ENCODE measurements around the gene ADAMTS1.

Gene ADAMTS1

DNA sequence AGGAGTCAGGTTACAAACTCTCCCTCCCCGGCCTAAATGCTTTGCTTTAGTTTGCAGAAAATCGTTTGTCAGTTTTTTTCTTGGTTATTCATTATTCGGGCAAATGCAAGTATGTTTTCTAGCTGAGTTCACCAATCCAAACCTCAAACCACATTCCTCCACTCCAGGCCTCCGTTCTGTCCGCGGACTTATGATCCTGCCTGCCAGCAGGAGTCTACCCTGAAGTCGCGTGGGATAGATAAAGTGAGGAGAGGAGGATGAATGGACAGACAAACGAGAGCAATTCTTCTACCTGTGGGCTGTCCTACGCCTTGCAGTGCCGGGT, 1.3 kb downstream of the ADAMTS1 start:
- Histone ChIP-seq H3K4me2 (ENCODE audit: low read depth, low read length, poor library complexity, severe bottlenecking) (peak overlapping the region; percentile 50), H3K4me1 (ENCODE audit: insufficient read depth, low read length, poor library complexity, severe bottlenecking) (no peaks in the 10 kb centered on the region), H3K79me2 (ENCODE audit: insufficient read depth, low read length) (no peaks in the 10 kb centered on the region), H3K36me3 (ENCODE audit: insufficient read depth, low read length) (no peaks in the 10 kb centered on the region), H3K9me3 (ENCODE audit: insufficient read depth, low read depth, low read length) (no peaks in the 10 kb centered on the region), H3K9ac (ENCODE audit: low read depth, low read length, poor library complexity, severe bottlenecking) (no peak overlapping the region), H3F3A (ENCODE audit: low read depth) (no peaks in the 10 kb centered on the region), H2AFZ (ENCODE audit: low read length) (peak overlapping the region; percentile 71), H3K27me3 (ENCODE audit: insufficient read depth, low read length, poor library complexity, severe bottlenecking) (peaks cover 33% of the 10 kb centered on the region), H4K20me1 (ENCODE audit: insufficient read depth, low read length, poor library complexity, severe bottlenecking) (no peaks in the 10 kb centered on the region), H3K4me3 (ENCODE audit: low read length, poor library complexity, severe bottlenecking) (peak overlapping the region; percentile 61), H3K9me2 (replicated peaks; ENCODE audit: low read depth, low read length) (no peaks in the 10 kb centered on the region)
- TF ChIP-seq CTCF (conservative IDR thresholded peaks at IDR 0.05; ENCODE audit: low read length) (no peak), EZH2phosphoT487 (IDR thresholded peaks at IDR 0.05; ENCODE audit: borderline replicate concordance) (no peak)

GRCh38 chr21:26842974-26843932, 2.0 kb downstream of the ADAMTS1 start:
- peak overlapping the region; percentile 61 for H3K4me3 ChIP-seq (ENCODE audit: low read length, poor library complexity, severe bottlenecking)
- H3K4me1 ChIP-seq (ENCODE audit: insufficient read depth, low read length, poor library complexity, severe bottlenecking) = no peaks in the 10 kb centered on the region
- TF ChIP-seq EZH2phosphoT487 (IDR thresholded peaks at IDR 0.05; ENCODE audit: borderline replicate concordance) = no peak
- no peak for TF ChIP-seq CTCF (conservative IDR thresholded peaks at IDR 0.05; ENCODE audit: low read length)
- no peaks in the 10 kb centered on the region for H4K20me1 ChIP-seq (ENCODE audit: insufficient read depth, low read length, poor library complexity, severe bottlenecking)
- no peak overlapping the region for H3K9ac ChIP-seq (ENCODE audit: low read depth, low read length, poor library complexity, severe bottlenecking)
- no peaks in the 10 kb centered on the region for H3F3A ChIP-seq (ENCODE audit: low read depth)
- H3K9me3 ChIP-seq (ENCODE audit: insufficient read depth, low read depth, low read length) = no peaks in the 10 kb centered on the region
- H3K9me2 ChIP-seq (replicated peaks; ENCODE audit: low read depth, low read length) = no peaks in the 10 kb centered on the region
- H3K4me2 ChIP-seq (ENCODE audit: low read depth, low read length, poor library complexity, severe bottlenecking) = peak overlapping the region; percentile 50
- H3K27me3 ChIP-seq (ENCODE audit: insufficient read depth, low read length, poor library complexity, severe bottlenecking) = peaks cover 33% of the 10 kb centered on the region
- no peaks in the 10 kb centered on the region for H3K79me2 ChIP-seq (ENCODE audit: insufficient read depth, low read length)
- H3K36me3 ChIP-seq (ENCODE audit: insufficient read depth, low read length) = no peaks in the 10 kb centered on the region
- H2AFZ ChIP-seq (ENCODE audit: low read length) = peak overlapping the region; percentile 71

DNA sequence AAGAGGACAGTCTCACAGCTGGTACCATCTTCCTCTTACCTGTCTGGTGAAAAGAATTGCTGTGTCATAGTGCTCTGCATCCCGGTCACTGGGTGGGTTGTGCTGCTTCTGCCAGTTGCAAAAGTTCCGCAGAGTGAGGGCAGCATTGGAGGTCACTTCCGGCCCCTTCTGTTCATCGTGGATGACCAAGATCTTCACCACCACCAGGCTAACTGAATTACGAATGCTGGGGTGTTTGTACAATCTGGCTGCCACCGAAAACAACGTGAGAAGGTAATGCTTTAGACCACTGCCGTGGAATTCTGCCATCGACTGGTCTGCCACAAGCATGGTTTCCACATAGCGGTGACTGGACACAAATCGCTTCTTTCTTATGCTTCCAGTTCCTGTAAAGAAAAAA, 2.9 kb downstream of the ADAMTS1 start:
- H2AFZ ChIP-seq (ENCODE audit: low read length) = no peak overlapping the region
- no peaks in the 10 kb centered on the region for H3F3A ChIP-seq (ENCODE audit: low read depth)
- H3K36me3 ChIP-seq (ENCODE audit: insufficient read depth, low read length) = no peaks in the 10 kb centered on the region
- no peak overlapping the region for H3K4me3 ChIP-seq (ENCODE audit: low read length, poor library complexity, severe bottlenecking)
- no peak for TF ChIP-seq EZH2phosphoT487 (IDR thresholded peaks at IDR 0.05; ENCODE audit: borderline replicate concordance)
- TF ChIP-seq CTCF (conservative IDR thresholded peaks at IDR 0.05; ENCODE audit: low read length) = no peak
- no peaks in the 10 kb centered on the region for H3K4me1 ChIP-seq (ENCODE audit: insufficient read depth, low read length, poor library complexity, severe bottlenecking)
- peaks cover 33% of the 10 kb centered on the region for H3K27me3 ChIP-seq (ENCODE audit: insufficient read depth, low read length, poor library complexity, severe bottlenecking)
- H3K9me3 ChIP-seq (ENCODE audit: insufficient read depth, low read depth, low read length) = no peaks in the 10 kb centered on the region
- no peaks in the 10 kb centered on the region for H4K20me1 ChIP-seq (ENCODE audit: insufficient read depth, low read length, poor library complexity, severe bottlenecking)
- no peaks in the 10 kb centered on the region for H3K79me2 ChIP-seq (ENCODE audit: insufficient read depth, low read length)
- H3K4me2 ChIP-seq (ENCODE audit: low read depth, low read length, poor library complexity, severe bottlenecking) = no peak overlapping the region
- H3K9ac ChIP-seq (ENCODE audit: low read depth, low read length, poor library complexity, severe bottlenecking) = no peak overlapping the region
- H3K9me2 ChIP-seq (replicated peaks; ENCODE audit: low read depth, low read length) = no peaks in the 10 kb centered on the region
